SJCRH30 (cell line): ENCODE measurements around the gene GMPPB. TPM values are rescaled to one million over a fixed set of nuclear protein-coding genes. Genes with fewer than 3 reads are reported as not detected.

Experiments
- total RNA-seq: library from RNA; depleted of rRNA; stranded (reverse); fragments of >200 nt; shearing (Covaris generic); gene quantifications from 2 replicates; pipeline ENCODE4 v1.2.3, GENCODE V29; 2014; rRNA removed

GMPPB gene
- total RNA-seq, 1 experiment from 2014 or later = 14.6 TPM

Other genes starting within 250 kb of the GMPPB start
- 0.08 and 0.14 TPM in 2 replicates for gene BSN, start 169.5 kb downstream of the GMPPB start, total RNA-seq
- 61.8 and 63.0 TPM in 2 replicates for gene APEH, start 49.6 kb downstream of the GMPPB start, total RNA-seq
- 0.84 and 3.3 TPM in 2 replicates for gene MST1, start 34.5 kb downstream of the GMPPB start, total RNA-seq
- 12.0 and 12.3 TPM in 2 replicates for gene RNF123, start 34.4 kb downstream of the GMPPB start, total RNA-seq
- gene AMIGO3, start 4.3 kb downstream of the GMPPB start, total RNA-seq = 3.9 and 4.2 TPM in 2 replicates
- 28.7 and 30.3 TPM in 2 replicates for gene IP6K1, start 62.6 kb upstream of the GMPPB start, total RNA-seq
- gene CDHR4, start 75.9 kb upstream of the GMPPB start, total RNA-seq = not detected in 2 replicates
- 0.20 and 0.61 TPM in 2 replicates for gene INKA1, start 79.3 kb upstream of the GMPPB start, total RNA-seq
- 0.85 and 0.99 TPM in 2 replicates for gene UBA7, start 90.0 kb upstream of the GMPPB start, total RNA-seq
- gene TRAIP, start 132.6 kb upstream of the GMPPB start, total RNA-seq = 14.5 and 15.6 TPM in 2 replicates
- gene CAMKV, start 146.0 kb upstream of the GMPPB start, total RNA-seq = not detected in 2 replicates
- not detected in 2 replicates for gene MST1R, start 179.9 kb upstream of the GMPPB start, total RNA-seq
- 5.4 and 6.1 TPM in 2 replicates for gene MON1A, start 205.9 kb upstream of the GMPPB start, total RNA-seq
- gene RBM6, start 216.2 kb upstream of the GMPPB start, total RNA-seq = 51.0 and 58.1 TPM in 2 replicates